Measurements from ENCODE around the gene CD81.

Gene CD81

DNA sequence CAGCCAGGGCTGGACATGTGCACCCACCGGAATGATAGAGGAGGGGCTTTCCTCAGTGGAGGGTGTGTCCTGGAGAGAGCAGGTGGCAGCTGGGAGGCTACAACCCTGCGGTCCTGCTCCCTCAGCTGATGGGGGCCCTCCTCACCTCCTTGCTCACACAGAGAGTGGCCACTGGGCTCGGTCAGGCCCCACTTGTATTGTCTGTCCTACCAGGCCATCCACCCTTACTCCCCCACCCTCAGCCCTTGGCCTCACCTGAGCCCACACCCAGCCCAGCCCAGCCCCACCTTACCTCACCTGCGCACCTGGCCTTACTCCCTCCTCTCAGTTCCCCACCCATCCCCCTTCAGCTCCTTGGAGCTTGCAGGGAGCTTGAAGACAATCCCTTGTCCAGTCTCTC lies 64.1 kb downstream of the CD81 start:
- DNase-seq, result no peak

DNA sequence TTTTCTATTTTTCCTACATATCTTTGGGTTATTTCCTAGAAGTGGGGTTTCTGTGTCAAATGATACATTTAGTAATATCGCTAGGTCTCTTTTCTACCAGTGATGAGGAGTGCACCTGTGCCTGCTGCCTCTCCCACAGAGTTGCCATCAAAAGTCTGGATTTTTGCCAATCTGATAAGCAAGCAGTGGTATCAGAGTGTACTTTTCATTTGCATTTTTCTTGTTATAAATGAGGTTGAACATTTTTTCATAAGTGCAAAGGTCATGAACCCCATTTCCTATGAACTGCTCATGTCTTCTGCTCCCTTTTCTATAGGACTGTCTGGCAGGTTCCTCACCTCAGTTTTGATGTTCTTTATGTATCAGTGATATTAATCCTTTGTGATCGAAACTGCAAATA lies 65.5 kb downstream of the CD81 start:
- peak; percentile 49 for DNase-seq

DNA sequence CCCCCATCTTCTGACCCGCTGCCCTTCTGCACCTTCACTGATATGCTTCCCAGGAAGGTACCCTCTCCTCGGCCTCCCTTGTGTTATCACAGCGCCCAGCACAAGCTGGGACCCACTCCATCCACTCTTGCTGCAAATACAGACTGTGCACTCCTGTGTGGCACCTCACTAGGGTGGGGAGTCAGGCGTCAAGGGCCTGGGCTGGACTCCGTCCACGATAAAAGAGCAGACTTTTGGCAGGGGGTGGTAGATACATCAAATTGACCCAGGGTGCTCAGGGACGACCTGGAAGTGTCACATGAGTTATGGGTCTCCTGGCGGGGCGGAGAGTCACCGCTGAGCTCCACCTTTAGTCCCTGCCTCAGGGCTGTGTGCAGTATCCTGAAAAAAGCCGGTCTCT lies 66.3 kb downstream of the CD81 start:
- no peak for DNase-seq

DNA sequence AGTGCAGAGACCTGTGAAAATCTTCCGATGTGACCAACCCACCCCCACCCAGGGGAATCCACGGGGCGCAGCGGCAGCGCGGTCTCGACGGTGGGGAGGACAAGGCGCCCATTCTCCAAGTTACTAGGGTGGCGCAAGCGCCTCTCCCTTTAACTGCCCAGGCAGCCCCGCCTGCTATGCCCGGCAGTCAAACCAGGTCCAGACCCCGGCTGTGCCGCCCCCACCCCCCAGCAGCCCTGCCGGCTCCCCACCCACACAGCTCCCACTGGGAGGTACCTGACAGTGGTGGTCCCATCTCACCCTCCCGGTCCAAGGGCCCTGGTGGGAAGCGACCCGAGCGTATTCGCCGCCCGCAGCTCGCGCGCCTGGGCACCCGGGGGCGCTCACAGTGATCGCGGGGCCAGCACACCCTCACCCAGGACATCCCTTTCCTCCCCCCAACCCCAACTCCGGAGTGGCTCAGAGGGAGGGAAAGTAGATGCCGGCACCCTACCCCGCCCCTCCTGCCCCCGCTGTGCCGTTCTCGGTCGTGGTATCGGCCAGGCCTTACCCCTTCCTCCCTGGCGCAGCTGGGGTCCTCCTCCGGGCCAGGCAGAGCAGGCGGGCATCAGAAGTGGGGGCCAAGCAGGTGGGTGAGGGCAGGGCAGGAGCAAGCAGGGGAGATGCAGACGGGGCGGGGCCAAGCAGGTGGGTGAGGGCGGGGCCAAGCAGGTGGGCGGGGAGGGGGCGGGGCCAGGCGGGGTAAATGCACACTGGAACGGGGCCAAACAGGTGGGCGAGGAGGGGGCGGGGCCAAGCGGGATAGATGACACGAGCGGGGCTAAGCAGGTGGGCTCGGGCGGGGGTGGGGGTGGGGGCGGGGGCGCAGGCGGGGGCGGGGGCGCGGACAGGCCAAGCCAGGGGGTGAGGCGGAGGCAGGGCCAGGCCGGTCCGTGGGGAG lies 67.0 kb downstream of the CD81 start, which contains the start of gene TRPM5:
TSS of gene TRPM5 (minus strand) at position 634 of the 940 bp plus-strand sequence. CDS start 21,478 bp downstream, outside the sequence.
- no peak for DNase-seq

DNA sequence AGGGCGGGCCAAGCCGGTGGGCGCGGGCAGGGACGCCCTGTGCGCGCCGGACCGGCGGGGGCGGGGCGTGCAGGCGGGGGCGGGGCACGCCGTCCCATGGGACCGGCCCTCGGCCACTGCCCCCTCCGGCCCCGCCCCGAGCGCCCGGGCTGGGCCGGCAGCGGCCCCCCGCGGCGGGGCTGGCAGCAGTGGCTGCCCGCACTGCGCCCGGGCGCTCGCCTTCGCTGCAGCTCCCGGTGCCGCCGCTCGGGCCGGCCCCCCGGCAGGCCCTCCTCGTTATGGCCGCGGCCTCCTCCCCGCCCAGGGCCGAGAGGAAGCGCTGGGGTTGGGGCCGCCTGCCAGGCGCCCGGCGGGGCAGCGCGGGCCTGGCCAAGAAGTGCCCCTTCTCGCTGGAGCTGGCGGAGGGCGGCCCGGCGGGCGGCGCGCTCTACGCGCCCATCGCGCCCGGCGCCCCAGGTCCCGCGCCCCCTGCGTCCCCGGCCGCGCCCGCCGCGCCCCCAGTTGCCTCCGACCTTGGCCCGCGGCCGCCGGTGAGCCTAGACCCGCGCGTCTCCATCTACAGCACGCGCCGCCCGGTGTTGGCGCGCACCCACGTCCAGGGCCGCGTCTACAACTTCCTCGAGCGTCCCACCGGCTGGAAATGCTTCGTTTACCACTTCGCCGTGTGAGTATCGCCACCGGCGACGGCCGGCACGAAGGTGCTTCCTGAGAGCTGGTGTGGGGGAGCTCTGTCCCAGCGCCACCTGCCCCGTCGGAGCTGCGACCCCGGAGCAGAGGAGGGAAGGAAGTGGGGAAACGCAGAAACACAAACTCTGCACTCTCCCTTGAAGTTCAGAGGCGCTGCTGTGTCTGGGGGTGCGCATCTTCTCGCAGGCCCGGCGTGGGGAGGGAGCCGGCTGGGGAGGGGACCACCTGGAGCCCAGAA lies 68.0 kb downstream of the CD81 start, which contains the start of gene KCNQ1:
TSS of gene KCNQ1 (plus strand) at position 188 of the 925 bp plus-strand sequence. CDS start at position 279, 91 bp downstream.
- peak; percentile 59 for DNase-seq

- DNase-seq, result no peak
Observed at GRCh38 chr11:2445746-2446551, 68.8 kb downstream of the CD81 start.

DNA sequence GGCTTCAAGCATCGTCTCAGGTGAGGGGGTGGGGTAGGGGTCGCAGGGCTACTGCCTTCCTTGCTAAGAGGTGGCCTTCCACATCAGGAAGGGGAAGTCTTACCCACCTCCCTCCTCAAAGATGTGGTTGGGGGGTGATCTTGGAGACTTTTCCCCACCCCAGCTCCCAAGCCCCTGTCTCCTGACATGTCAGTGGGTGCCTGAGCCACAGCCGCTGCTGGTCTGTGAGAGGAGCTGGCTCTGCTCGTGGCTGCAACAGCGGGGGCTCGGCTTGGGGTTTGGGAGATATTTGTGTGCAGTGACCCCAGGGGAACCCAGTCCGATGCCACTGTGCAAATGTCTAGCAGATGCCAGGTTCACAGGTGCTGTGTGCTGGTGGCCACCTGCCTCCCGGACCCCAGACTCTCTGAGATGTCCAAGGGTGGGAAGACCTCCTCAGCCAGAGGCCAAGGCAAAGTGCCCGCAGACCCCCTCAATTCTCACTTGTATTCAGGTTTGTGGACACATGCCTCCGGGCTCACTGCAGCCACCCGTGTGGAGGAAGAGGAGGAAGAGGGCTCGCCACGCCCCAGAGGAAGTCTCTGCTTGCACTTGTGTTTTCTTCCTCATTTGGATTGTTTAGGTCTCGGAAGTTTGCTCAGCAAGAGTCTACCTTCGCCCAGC lies 69.6 kb downstream of the CD81 start:
- peak; percentile 32 for DNase-seq

Data from hematopoietic multipotent progenitor cell treated with erythropoietin and hydrocortisone succinate and interleukin-3 and kit ligand, for 6 days (in vitro differentiated cells).